Calu3 (cell line): ENCODE data around the gene MLYCD. TPM values are rescaled to one million over a fixed set of nuclear protein-coding genes. Genes with fewer than 3 reads are reported as not detected.

Experiments
- BruUV-seq: library from RNA; stranded (reverse); fragments of 400-500 nt; replicated peaks from 2 replicates; lab custom pipeline; 2021; lab: Mats Ljungman, UMichigan
- CTCF ChIA-PET: fragments of 300-600 bp; sonication (Branson Sonifier 250); formaldehyde crosslinking; loops from one replicate; lab custom pipeline; 2022; ENCODE audit warnings: antibody characterized with exemption; lab: Charles Lee
- DNase-seq: peaks from one replicate; pipeline ENCODE4 v3.0.0; 2022
- H3K27ac Mint-ChIP-seq: one replicate; pipeline ENCODE4 v1.8.0; 2022; ENCODE audit warnings: mixed read lengths; ENCODE audit not compliant: unreplicated experiment
- H3K27me3 Mint-ChIP-seq: one replicate; pipeline ENCODE4 v1.8.0; 2022; ENCODE audit warnings: mixed read lengths; ENCODE audit not compliant: unreplicated experiment
- H3K36me3 Mint-ChIP-seq: one replicate; pipeline ENCODE4 v1.8.0; 2022; ENCODE audit warnings: mild to moderate bottlenecking, moderate library complexity, mixed read lengths; ENCODE audit not compliant: insufficient read depth, unreplicated experiment
- H3K4me1 Mint-ChIP-seq: one replicate; pipeline ENCODE4 v1.8.0; 2022; ENCODE audit warnings: mild to moderate bottlenecking, low read depth, mixed read lengths; ENCODE audit not compliant: unreplicated experiment
- H3K4me3 Mint-ChIP-seq: one replicate; pipeline ENCODE4 v1.8.0; 2022; ENCODE audit warnings: mild to moderate bottlenecking, low read depth, moderate library complexity, mixed read lengths; ENCODE audit not compliant: unreplicated experiment
- H3K9me3 Mint-ChIP-seq: one replicate; pipeline ENCODE4 v1.8.0; 2022; ENCODE audit warnings: low read depth, mixed read lengths; ENCODE audit not compliant: unreplicated experiment
- CTCF ChIP-seq: fragments of 200-600 bp; IDR thresholded peaks from one replicate; pipeline ENCODE4 v1.8.0; 2022; ENCODE audit warnings: antibody characterized with exemption; ENCODE audit not compliant: unreplicated experiment
- intact Hi-C: fragments of 100-400 bp; cut with micrococcal nuclease; formaldehyde crosslinking; loops from one replicate; pipeline ENCODE4 v1.10.0; 2022; ENCODE audit not compliant: unreplicated experiment
- total RNA-seq: library from RNA; stranded (reverse); gene quantifications from 2 replicates; pipeline ENCODE4 v1.2.3, GENCODE V29; 2022

Gene MLYCD
- total RNA-seq, 1 experiment from 2014 or later: 10.3 TPM

- intact Hi-C loops: loop anchor here (10.0 kb wide), 2 partner anchors 128 to 222 kb away; no protein-coding TSS in a partner anchor
- peak; percentile 96 for DNase-seq
- BruUV-seq: no TSS peak
- H3K36me3 Mint-ChIP-seq: peaks cover 46% of the 10 kb centered on the region
- H3K4me1 Mint-ChIP-seq: peaks cover 9% of the 10 kb centered on the region
- peak within 1 kb of the TSS; percentile 84 for H3K4me3 Mint-ChIP-seq
- H3K9me3 Mint-ChIP-seq: no peaks in the 10 kb centered on the region
- TF ChIP-seq CTCF: no peak
- no peaks in the 10 kb centered on the region for H3K27me3 Mint-ChIP-seq
- H3K27ac Mint-ChIP-seq: peak within 1 kb of the TSS; percentile 87
- CTCF ChIA-PET: interaction anchor here (0.6 to 1.3 kb wide), 8 partner anchors 17 to 234 kb away, joined by 3 to 9 read pairs (median 4); partner anchors contain the start of gene TAF1C
These were observed 54.3 kb downstream of the MLYCD start, which contains the start of gene OSGIN1 for GRCh38 chr16:83952940-83953795. Gene OSGIN1 (plus strand): TSS chr16:83953240. CDS start chr16:83957672, 4,432 bp downstream.

GRCh38 chr16:83953796-83954576 lies 55.1 kb downstream of the MLYCD start:
- TSS peak; percentile 73 for BruUV-seq
- H3K9me3 Mint-ChIP-seq: no peaks in the 10 kb centered on the region
- DNase-seq: peak; percentile 48
- no peaks in the 10 kb centered on the region for H3K27me3 Mint-ChIP-seq
- H3K4me1 Mint-ChIP-seq: peaks cover 9% of the 10 kb centered on the region
- H3K36me3 Mint-ChIP-seq: peaks cover 53% of the 10 kb centered on the region
- CTCF ChIA-PET: interaction anchor here (0.6 to 1.3 kb wide), 10 partner anchors 18 to 233 kb away, joined by 3 to 9 read pairs (median 4); partner anchors contain the start of gene TAF1C
- TF ChIP-seq CTCF: peak; percentile 74
- intact Hi-C loops: loop anchor here (10.0 kb wide), 2 partner anchors 129 to 221 kb away; no protein-coding TSS in a partner anchor
- peak overlapping the region; percentile 84 for H3K4me3 Mint-ChIP-seq
- H3K27ac Mint-ChIP-seq: peak overlapping the region; percentile 87

GRCh38 chr16:83954577-83955016 lies 55.7 kb downstream of the MLYCD start:
- H3K9me3 Mint-ChIP-seq: no peaks in the 10 kb centered on the region
- peak overlapping the region; percentile 78 for H3K27ac Mint-ChIP-seq
- BruUV-seq: no TSS peak
- intact Hi-C loops: loop anchor here (10.0 kb wide), 2 partner anchors 130 to 220 kb away; no protein-coding TSS in a partner anchor
- H3K27me3 Mint-ChIP-seq: no peaks in the 10 kb centered on the region
- CTCF ChIA-PET: interaction anchor here (0.7 to 1.2 kb wide), 3 partner anchors 28 to 221 kb away, joined by 3 read pairs; no protein-coding TSS in a partner anchor
- peaks cover 9% of the 10 kb centered on the region for H3K4me1 Mint-ChIP-seq
- DNase-seq: peak; percentile 58
- peaks cover 53% of the 10 kb centered on the region for H3K36me3 Mint-ChIP-seq
- no peak for TF ChIP-seq CTCF
- H3K4me3 Mint-ChIP-seq: peak overlapping the region; percentile 84
